Stimulated activated CD4-positive, alpha-beta T cell treated with anti-CD3 and anti-CD28 coated beads, TNF-alpha, amount 100 ng/mL, for 1 hour (primary cell): ENCODE data around the gene DEDD2.
"Not testable (repeated sequence)": the region's sequence is repeated elsewhere in the genome, so short reads cannot be mapped to it uniquely, and the experiment has no call there.

Source experiments
- DNase-seq, 3 donors: peaks; one replicate each; pipeline ENCODE4 v3.0.0-alpha.2; 2020; ENCODE audit warnings: low read depth in 3 of 3, low spot score in 1 of 3

DEDD2 gene

GRCh38 chr19:42217520-42218437 lies at the start of gene DEDD2:
DEDD2 (minus strand) TSS chr19:42217677; CDS start chr19:42217007, 670 bp downstream.
- DNase-seq = peak; percentile 100

- not testable (repeated sequence) for DNase-seq
Observed at GRCh38 chr19:42266928-42267603, 49.6 kb upstream of the DEDD2 start.

- DNase-seq = not testable (repeated sequence)
Observed at GRCh38 chr19:42266105-42266504, 48.6 kb upstream of the DEDD2 start.

GRCh38 chr19:42261763-42262162 lies 44.3 kb upstream of the DEDD2 start:
- no peak for DNase-seq

GRCh38 chr19:42257842-42258241 lies 40.4 kb upstream of the DEDD2 start:
- DNase-seq = not testable (repeated sequence)

GRCh38 chr19:42255766-42256745 lies 38.6 kb upstream of the DEDD2 start:
- DNase-seq = no peak

GRCh38 chr19:42254850-42255765 lies 37.6 kb upstream of the DEDD2 start, which contains the start of gene ERF:
ERF (minus strand) TSS chr19:42255128; CDS start chr19:42254999, 129 bp downstream.
- peak; percentile 82 to 95 (median 93) for DNase-seq

GRCh38 chr19:42254089-42254849 lies 36.8 kb upstream of the DEDD2 start:
- peak; percentile 46 to 71 (median 57) for DNase-seq

GRCh38 chr19:42253245-42254088 lies 36.0 kb upstream of the DEDD2 start:
- peak in 2 of 3 donors; percentile 31 to 51 for DNase-seq

- no peak for DNase-seq
Observed at GRCh38 chr19:42252365-42253244, 35.1 kb upstream of the DEDD2 start.

- DNase-seq = no peak
Observed at GRCh38 chr19:42251572-42252358, 34.3 kb upstream of the DEDD2 start.

GRCh38 chr19:42250666-42251531 lies 33.4 kb upstream of the DEDD2 start:
- DNase-seq = no peak

GRCh38 chr19:42250183-42250665 lies 32.7 kb upstream of the DEDD2 start:
- DNase-seq = no peak

- DNase-seq = no peak
Observed at GRCh38 chr19:42249769-42250168, 32.3 kb upstream of the DEDD2 start.

- DNase-seq = no peak
Observed at GRCh38 chr19:42249149-42249750, 31.8 kb upstream of the DEDD2 start.
